GM12878 (cell line): ENCODE results near the gene MELTF. TPM values are rescaled to one million over a fixed set of nuclear protein-coding genes. Genes with fewer than 3 reads are reported as not detected.
A peak's percentile ranks its signal among the peaks of the same experiment; 100 is the strongest.

Source experiments
- ATAC-seq: fragments of 200-7000 bp; cut with Tn5 transposase; 3 replicates; pipeline ENCODE4 v1.9.1; 2020; ENCODE audit warnings: mild to moderate bottlenecking, moderate library complexity
- BruUV-seq: library from RNA; stranded (reverse); fragments of 400-500 nt; replicated peaks from 2 replicates; lab custom pipeline; 2021; lab: Mats Ljungman, UMichigan
- CTCF ChIA-PET: fragments of 300-600 bp; sonication (Branson Sonifier 250); formaldehyde crosslinking; extraction: SDS; loops from one replicate; lab custom pipeline; 2021; ENCODE audit warnings: inconsistent platforms; lab: Yijun Ruan, JAX
- POLR2A ChIA-PET: fragments of 350-600 bp; formaldehyde crosslinking; extraction: SDS; loops from one replicate; lab custom pipeline; 2021; ENCODE audit warnings: inconsistent platforms; lab: Charles Lee
- RAD21 ChIA-PET: fragments of 300-600 bp; sonication (Branson Sonifier 250); formaldehyde crosslinking; loops from one replicate; lab custom pipeline; 2023; ENCODE audit warnings: antibody characterized with exemption; ENCODE audit not compliant: unreplicated experiment; lab: Charles Lee
- SMC1A ChIA-PET: fragments of 300-600 bp; sonication (Branson Sonifier 250); formaldehyde crosslinking; loops from one replicate; lab custom pipeline; 2023; ENCODE audit not compliant: unreplicated experiment, uncharacterized antibody; lab: Charles Lee
- DNase-seq: peaks from one replicate; pipeline ENCODE4 v3.0.0-alpha.2; 2011; ENCODE audit warnings: low read depth, low spot score
- FAIRE-seq: peaks from 3 replicates; lab custom pipeline; 2011; peaks lifted over from hg19 to GRCh38; lab: Jason Lieb, UNC
- H2AFZ ChIP-seq: 2 replicates; pipeline ENCODE4 v1.6.0; 2011; ENCODE audit warnings: low read depth, low read length, control low read depth; ENCODE audit not compliant: control insufficient read depth
- H3K27ac ChIP-seq: 2 replicates; pipeline ENCODE4 v1.5.1; 2011; ENCODE audit warnings: control low read depth; ENCODE audit not compliant: control insufficient read depth, insufficient read depth
- H3K27me3 ChIP-seq, 2 experiments: replicated peaks in 1 of 2; 2 replicates each; pipeline versions ENCODE4 v1.6.0 to v1.6.1; 2011; ENCODE audit warnings: low read length in 1 of 2; ENCODE audit not compliant: control insufficient read depth in 2 of 2, insufficient read depth in 2 of 2
- H3K36me3 ChIP-seq, 2 experiments: 2 replicates each; pipeline ENCODE4 v1.5.1; 2011; ENCODE audit warnings: low read length in 1 of 2; ENCODE audit not compliant: control insufficient read depth in 2 of 2, insufficient read depth in 2 of 2
- H3K4me1 ChIP-seq: 2 replicates; pipeline ENCODE4 v1.6.1; 2011; ENCODE audit warnings: mild to moderate bottlenecking, low read length, moderate library complexity, mixed read lengths; ENCODE audit not compliant: control insufficient read depth, insufficient read depth
- H3K4me2 ChIP-seq: 2 replicates; pipeline ENCODE4 v1.6.0; 2011; ENCODE audit warnings: control low read depth; ENCODE audit not compliant: control insufficient read depth, insufficient read depth
- H3K4me3 ChIP-seq: fragments of 200-600 bp; sonication (generic); 2 replicates; pipeline ENCODE4 v1.5.1; 2016
- H3K79me2 ChIP-seq: 2 replicates; pipeline ENCODE4 v1.6.0; 2011; ENCODE audit warnings: low read length; ENCODE audit not compliant: control insufficient read depth, insufficient read depth
- H3K9ac ChIP-seq: 2 replicates; pipeline ENCODE4 v1.8.0; 2011; ENCODE audit warnings: low read length, control low read depth, mixed read lengths; ENCODE audit not compliant: control insufficient read depth, insufficient read depth
- H3K9me3 ChIP-seq: replicated peaks from 3 replicates; pipeline ENCODE4 v1.5.1; 2011; ENCODE audit warnings: mild to moderate bottlenecking, low read length; ENCODE audit not compliant: control insufficient read depth, insufficient read depth
- H4K20me1 ChIP-seq: 2 replicates; pipeline ENCODE4 v1.6.0; 2011; ENCODE audit not compliant: control insufficient read depth, insufficient read depth
- BCL3 ChIP-seq: IDR thresholded peaks from 2 replicates; pipeline ENCODE4 v1.6.1; 2011; ENCODE audit warnings: borderline replicate concordance, low read depth, mild to moderate bottlenecking, moderate library complexity, low read length; ENCODE audit not compliant: insufficient read depth, poor library complexity, severe bottlenecking
- BHLHE40 ChIP-seq, 2 experiments: fragments of 450-650 bp in 1 of 2; IDR thresholded peaks; 2 replicates each; pipeline ENCODE4 v1.6.1; 2011 to 2017; ENCODE audit warnings: low read depth in 2 of 2, borderline replicate concordance in 1 of 2, improper control_type of control experiment in 1 of 2, low read length in 1 of 2, mild to moderate bottlenecking in 1 of 2
- CBX3 ChIP-seq: fragments of 200-600 bp; sonication (generic); IDR thresholded peaks from 2 replicates; pipeline ENCODE4 v1.6.1; 2016; ENCODE audit warnings: low read depth, borderline replicate concordance
- EZH2 ChIP-seq: IDR thresholded peaks from 2 replicates; pipeline ENCODE4 v1.6.1; 2012; ENCODE audit warnings: low read depth, mild to moderate bottlenecking, control low read depth, inconsistent platforms, low read length, borderline replicate concordance; ENCODE audit not compliant: control insufficient read depth
- FOXM1 ChIP-seq: IDR thresholded peaks from 2 replicates; pipeline ENCODE4 v1.6.1; 2012; ENCODE audit warnings: low read depth, mild to moderate bottlenecking, inconsistent platforms, low read length, moderate library complexity
- JUNB ChIP-seq: IDR thresholded peaks from 2 replicates; pipeline ENCODE4 v1.6.1; 2016; ENCODE audit warnings: antibody characterized with exemption, mild to moderate bottlenecking
- NBN ChIP-seq: fragments of 450-650 bp; IDR thresholded peaks from 2 replicates; pipeline ENCODE4 v1.6.1; 2016
- PKNOX1 ChIP-seq: fragments of 450-650 bp; IDR thresholded peaks from 2 replicates; pipeline ENCODE4 v1.6.1; 2016; ENCODE audit warnings: mild to moderate bottlenecking
- POU2F2 ChIP-seq: IDR thresholded peaks from 3 replicates; pipeline ENCODE4 v1.6.1; 2011; ENCODE audit warnings: low read depth, mild to moderate bottlenecking, low read length, borderline replicate concordance
- SPI1 ChIP-seq: IDR thresholded peaks from 2 replicates; pipeline ENCODE4 v1.6.1; 2011; ENCODE audit warnings: low read depth, mild to moderate bottlenecking, low read length, moderate library complexity, borderline replicate concordance; ENCODE audit not compliant: insufficient read depth
- USF2 ChIP-seq: IDR thresholded peaks from 2 replicates; pipeline ENCODE4 v1.6.1; 2011; ENCODE audit warnings: low read depth, low read length, improper control_type of control experiment, borderline replicate concordance
- ZNF384 ChIP-seq: IDR thresholded peaks from 2 replicates; pipeline ENCODE4 v1.6.1; 2012; ENCODE audit warnings: low read depth, mild to moderate bottlenecking, low read length, improper control_type of control experiment, borderline replicate concordance
- ZNF592 ChIP-seq: fragments of 450-650 bp; IDR thresholded peaks from 2 replicates; pipeline ENCODE4 v1.6.1; 2017; ENCODE audit warnings: mild to moderate bottlenecking, moderate library complexity
- WGBS: methylation state at CpG from one replicate; pipeline ENCODE4 v1.1.6; 2016; ENCODE audit warnings: low lambda C conversion rate; ENCODE audit not compliant: insufficient replicate concordance, insufficient coverage; ENCODE audit errors: missing lambda C conversion rate; 5-methylcytosine and 5-hydroxymethylcytosine counted together
- in situ Hi-C: fragments of 300-500 bp; cut with MboI; formaldehyde crosslinking; loops from 9 replicates; pipeline ENCODE4 v1.14.3; 2018; ENCODE audit warnings: mixed read lengths
- intact Hi-C: fragments of 100-400 bp; cut with micrococcal nuclease; formaldehyde crosslinking; loops from one replicate; pipeline ENCODE4 v1.14.2; 2022; ENCODE audit not compliant: unreplicated experiment
- polyA plus RNA-seq, 11 experiments: library from polyadenylated mRNA; depleted of rRNA in 4 of 11; unstranded in 6 of 11; stranded (reverse) in 5 of 11; fragments of >200 nt; fragmentation: Nextera tagmentation in 4 of 11; fragmentation: Illumina TruSeq in 1 of 11; extraction: Ambion mirVana in 4 of 11; extraction: Trizol in 1 of 11; gene quantifications; 1 replicate in 1 of 11; 2 replicates in 10 of 11; pipeline versions ENCODE4 v1.2.1 to v1.2.3, GENCODE V29; 2011 to 2016; ENCODE audit warnings: inconsistent platforms in 2 of 11, missing spikeins in 2 of 11, low read depth in 1 of 11
- total RNA-seq, 4 experiments: library from RNA; depleted of rRNA in 3 of 4; stranded (reverse); fragments of >200 nt in 3 of 4; fragmentation: Illumina TruSeq in 1 of 4; extraction: Trizol in 1 of 4; gene quantifications; 2 replicates each; pipeline versions ENCODE4 v1.2.1 to v1.2.3, GENCODE V29; 2013 to 2021

The MELTF gene
- total and polyA plus RNA-seq, 10 of the 15 experiments (the other 5 are each of a cell fraction or from before 2014, with no cell fraction given), result 0.55 to 49.1 (median 11.1) TPM

- TF ChIP-seq EZH2, result no peak
- TF ChIP-seq POU2F2, result peak; percentile 48; the same call in 1 of the 3 replicates
- TF ChIP-seq SPI1, result peak; percentile 64; the same call in 1 of the 2 replicates
These were observed 38.5 kb upstream of the MELTF start (continued) for GRCh38 chr3:197068077-197068476.

- ChIA-PET RAD21 (no interaction called here), CTCF (no interaction called here), SMC1A (interaction anchor here (0.9 kb wide), 1 partner anchor 281 kb away, joined by 3 read pairs; no protein-coding TSS in a partner anchor), POLR2A (no interaction called here)
- Histone ChIP-seq H3K4me2 (no peak overlapping the region), H3K79me2 (no peaks in the 10 kb centered on the region), H3K4me1 (peaks cover 5% of the 10 kb centered on the region; the same call in 1 of the 2 replicates), H4K20me1 (no peaks in the 10 kb centered on the region), H3K9me3 (no peaks in the 10 kb centered on the region), H3K27me3 (no peaks in the 10 kb centered on the region), H3K27ac (no peak overlapping the region), H3K9ac (no peak overlapping the region), H2AFZ (no peak overlapping the region), H3K36me3 (0 out of 4 replicates have a peak, but pooled peaks cover 0 to 6% of the 10 kb centered on the region in 2 experiments), H3K4me3 (no peak overlapping the region)
- DNase-seq (no peak), ATAC-seq (no peak), FAIRE-seq (no peak)
- intact Hi-C loops (no loop called here), in situ Hi-C loops (no loop called here)
- TF ChIP-seq ZNF384, result no peak
- TF ChIP-seq NBN, result no peak
- no peak for TF ChIP-seq CBX3
- TF ChIP-seq ZNF592, result no peak
- no peak for TF ChIP-seq FOXM1
- no peak for TF ChIP-seq USF2
- no peak for TF ChIP-seq JUNB
- TF ChIP-seq BHLHE40 (IDR thresholded peaks at IDR 0.05; ENCODE audit: borderline replicate concordance in 1 of 2, low read depth in 2 of 2, low read length in 1 of 2), result no peak
- TF ChIP-seq BCL3, result no peak
- no peak for TF ChIP-seq PKNOX1
- WGBS, result 100% methylated on average over 1 of the region's 1 CpG
- BruUV-seq, result no TSS peak
These were observed 35.2 kb upstream of the MELTF start for GRCh38 chr3:197064771-197065170.
